ENCODE data around the gene IL1R2. TPM values are rescaled to one million over a fixed set of nuclear protein-coding genes. Genes with fewer than 3 reads are reported as not detected.

The IL1R2 gene
- total and polyA plus RNA-seq, 2 of the 8 experiments (the other 6 are each of a cell fraction or from before 2014, with no cell fraction given): 0.06 TPM; not detected in 1

DNA sequence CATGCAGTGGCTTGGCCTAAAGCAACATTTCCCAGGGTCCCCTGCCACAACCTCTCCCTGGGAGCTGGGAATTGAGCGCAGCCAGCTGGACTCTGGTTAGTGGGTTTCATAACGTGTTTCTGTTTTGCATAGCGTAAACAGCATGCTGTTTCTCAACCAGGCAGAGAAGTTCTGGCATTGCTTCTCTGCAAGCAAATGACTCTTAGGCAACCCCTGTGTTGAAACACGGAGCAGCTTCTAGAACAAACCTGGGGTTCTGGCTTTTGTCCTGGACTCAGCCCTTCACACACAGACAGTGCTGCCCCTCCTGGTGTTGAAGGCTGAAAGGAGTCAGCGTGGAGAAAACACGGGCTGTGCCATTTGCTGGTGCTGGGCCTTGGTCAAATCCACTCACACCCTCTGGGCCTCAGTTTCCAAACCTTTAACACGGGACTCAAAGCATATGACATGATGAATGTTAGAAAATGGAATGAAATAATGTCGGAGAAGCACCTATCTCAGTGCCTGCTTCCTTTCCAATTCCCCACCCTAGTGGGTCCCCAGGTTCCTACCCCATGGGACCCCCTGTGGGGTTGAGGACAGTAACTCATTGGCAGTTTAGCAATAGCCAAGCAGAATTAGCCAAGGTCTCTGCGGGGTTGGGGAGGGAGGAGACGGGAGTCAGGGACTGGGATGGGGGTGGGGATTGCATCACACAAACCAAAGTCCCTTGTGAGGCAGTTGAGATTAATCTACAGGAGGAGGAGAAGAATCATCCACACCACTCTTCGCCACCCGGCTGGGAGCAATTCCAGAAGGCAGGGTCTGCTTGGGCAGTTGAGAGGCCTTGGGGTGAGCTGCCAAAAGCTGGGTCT lies 30.2 kb upstream of the IL1R2 start:
- H3K18ac ChIP-seq (ENCODE audit: extremely low read depth, low read length): no peak overlapping the region
- H3K23ac ChIP-seq (ENCODE audit: insufficient read length): no peak overlapping the region
- no peak overlapping the region for H2BK120ac ChIP-seq (replicated peaks; ENCODE audit: low read depth, low read length)
- no peak overlapping the region for H3K4ac ChIP-seq (replicated peaks; ENCODE audit: insufficient read length, low read depth, low read length)
- no peaks in the 10 kb centered on the region for H3K27me3 ChIP-seq (replicated peaks in 1 of 4; ENCODE audit: control insufficient read depth in 3 of 4, extremely low read depth in 1 of 4, insufficient read depth in 3 of 4, low read length in 3 of 4)
- H3K4me2 ChIP-seq (ENCODE audit: insufficient read depth in 1 of 2, low read depth in 2 of 2, low read length in 2 of 2): no peak overlapping the region
- H2BK5ac ChIP-seq (ENCODE audit: low read depth, low read length): no peak overlapping the region
- H3K4me1 ChIP-seq (replicated peaks in 1 of 4; ENCODE audit: control insufficient read depth in 3 of 4, insufficient read depth in 4 of 4, low read length in 3 of 4): peaks cover 0 to 5% (median 0%) of the 10 kb centered on the region in 4 experiments; a peak in 2 of 7 replicates
- no peak overlapping the region for H2BK15ac ChIP-seq (ENCODE audit: low read length)
- H2AK5ac ChIP-seq (ENCODE audit: low read depth, low read length): no peak overlapping the region
- no peak overlapping the region for H3K27ac ChIP-seq (ENCODE audit: low read depth, low read length)
- ChIA-PET CTCF (ENCODE audit: partially characterized antibody) (interaction anchor here (1.4 to 1.6 kb wide), 2 partner anchors 45 to 78 kb away, joined by 7 read pairs; no protein-coding TSS in a partner anchor), POLR2A (ENCODE audit: partially characterized antibody) (interaction anchor here (0.6 kb wide), 1 partner anchor 1073 kb away, joined by 4 read pairs; no protein-coding TSS in a partner anchor)
- no peaks in the 10 kb centered on the region for H3K79me2 ChIP-seq (ENCODE audit: control insufficient read depth in 1 of 2, insufficient read depth in 2 of 2, low read length in 2 of 2)
- H3K4me3 ChIP-seq (ENCODE audit: extremely low read depth in 1 of 4, insufficient read depth in 2 of 4, low read depth in 3 of 4, low read length in 4 of 4): no peak overlapping the region
- no peak overlapping the region for H4K8ac ChIP-seq (ENCODE audit: extremely low read depth, insufficient read depth, low read length)
- DNase-seq (ENCODE audit: low read depth in 1 of 2, low spot score in 2 of 2) (no peak), FAIRE-seq (no peak)
- no peak overlapping the region for H2BK20ac ChIP-seq (ENCODE audit: low read length)
- H4K91ac ChIP-seq (replicated peaks; ENCODE audit: insufficient read length, low read length): no peak overlapping the region
- H3K23me2 ChIP-seq (ENCODE audit: low read depth, low read length): no peaks in the 10 kb centered on the region
- H3K14ac ChIP-seq (ENCODE audit: insufficient read length): no peak overlapping the region
- WGBS, 2 experiments (ENCODE audit: extremely low coverage in 1 of 2, insufficient coverage in 1 of 2, insufficient read length in 1 of 2, insufficient replicate concordance in 2 of 2, low coverage in 1 of 2, low lambda C conversion rate in 2 of 2, missing lambda C conversion rate in 1 of 2): 89% methylated on average over 10 of the region's 12 CpGs; no CpG with 5 or more reads in 1 of the 2 experiments
- H2BK12ac ChIP-seq (ENCODE audit: low read depth, low read length): no peak overlapping the region; the same call in 1 of the 2 replicates
- no peaks in the 10 kb centered on the region for H3K36me3 ChIP-seq (ENCODE audit: control insufficient read depth in 2 of 4, insufficient read depth in 4 of 4, low read length in 3 of 4)
- H3K56ac ChIP-seq (replicated peaks; ENCODE audit: insufficient read length, low read depth, low read length): no peak overlapping the region
- peaks cover 4% of the 10 kb centered on the region in 2 experiments; a peak in 2 of 4 replicates for H3K9me3 ChIP-seq (ENCODE audit: insufficient read depth in 2 of 2, low read depth in 1 of 2, low read length in 1 of 2)
- H3K79me1 ChIP-seq (ENCODE audit: low read depth, low read length): no peaks in the 10 kb centered on the region
- H2AFZ ChIP-seq (ENCODE audit: low read length): no peak overlapping the region; the same call in 1 of the 2 replicates
- H3K9ac ChIP-seq (replicated peaks in 1 of 4; ENCODE audit: extremely low read depth in 1 of 4, low read depth in 3 of 4, low read length in 3 of 4): no peak overlapping the region
- H4K20me1 ChIP-seq (replicated peaks in 1 of 2; ENCODE audit: control insufficient read depth in 1 of 2, insufficient read depth in 2 of 2, low read length in 2 of 2): no peaks in the 10 kb centered on the region
- no peak overlapping the region for H4K5ac ChIP-seq (ENCODE audit: insufficient read length, low read depth, low read length)
- TF ChIP-seq PHF8 (conservative IDR thresholded peaks at IDR 0.05; ENCODE audit: low read depth, low read length) (no peak), POLR2AphosphoS5 (IDR thresholded peaks at IDR 0.05; ENCODE audit: low read depth, low read length) (no peak), EP300 (IDR thresholded peaks at IDR 0.05; ENCODE audit: borderline replicate concordance in 1 of 2, low read depth in 2 of 2, low read length in 2 of 2) (no peak)
